ENCODE results near the gene MTMR6.
"Not testable (repeated sequence)": the region's sequence is repeated elsewhere in the genome, so short reads cannot be mapped to it uniquely, and the experiment has no call there.

The MTMR6 gene

GRCh38 chr13:25286969-25287961 is at the start of gene MTMR6:
MTMR6 (minus strand) TSS chr13:25287488; CDS start chr13:25287247, 241 bp downstream.
- peak; percentile 87 for DNase-seq (ENCODE audit: low read depth, low spot score)

- DNase-seq (ENCODE audit: low read depth, low spot score): no peak
Observed at GRCh38 chr13:25335856-25336255, 48.6 kb upstream of the MTMR6 start.

GRCh38 chr13:25330541-25330940 is 43.3 kb upstream of the MTMR6 start:
- no peak for DNase-seq (ENCODE audit: low read depth, low spot score)

- DNase-seq (ENCODE audit: low read depth, low spot score): no peak
Observed at GRCh38 chr13:25329706-25330105, 42.4 kb upstream of the MTMR6 start.

- DNase-seq (ENCODE audit: low read depth, low spot score): no peak
Observed at GRCh38 chr13:25324100-25324499, 36.8 kb upstream of the MTMR6 start.

- no peak for DNase-seq (ENCODE audit: low read depth, low spot score)
Observed at GRCh38 chr13:25319771-25320170, 32.5 kb upstream of the MTMR6 start.

GRCh38 chr13:25318946-25319345 is 31.7 kb upstream of the MTMR6 start:
- not testable (repeated sequence) for DNase-seq (ENCODE audit: low read depth, low spot score)

GRCh38 chr13:25310891-25311290 is 23.6 kb upstream of the MTMR6 start:
- no peak for DNase-seq (ENCODE audit: low read depth, low spot score)

GRCh38 chr13:25306671-25307464 is 19.6 kb upstream of the MTMR6 start:
- DNase-seq (ENCODE audit: low read depth, low spot score): no peak

- DNase-seq (ENCODE audit: low read depth, low spot score): no peak
Observed at GRCh38 chr13:25302121-25302520, 14.8 kb upstream of the MTMR6 start.

- DNase-seq (ENCODE audit: low read depth, low spot score): peak; percentile 85
Observed at GRCh38 chr13:25301347-25302113, 14.2 kb upstream of the MTMR6 start, which contains the start of gene NUP58. NUP58 (plus strand) TSS chr13:25301625; CDS start chr13:25301774, 149 bp downstream.

- DNase-seq (ENCODE audit: low read depth, low spot score): no peak
Observed at GRCh38 chr13:25300861-25301346, 13.6 kb upstream of the MTMR6 start.

GRCh38 chr13:25295701-25296100 is 8.4 kb upstream of the MTMR6 start:
- DNase-seq (ENCODE audit: low read depth, low spot score): no peak

GRCh38 chr13:25295228-25295627 is 7.9 kb upstream of the MTMR6 start:
- DNase-seq (ENCODE audit: low read depth, low spot score): no peak

GRCh38 chr13:25292301-25292700 is 5.0 kb upstream of the MTMR6 start:
- DNase-seq (ENCODE audit: low read depth, low spot score): no peak

- DNase-seq (ENCODE audit: low read depth, low spot score): no peak
Observed at GRCh38 chr13:25291691-25292090, 4.4 kb upstream of the MTMR6 start.

GRCh38 chr13:25288966-25289365 is 1.7 kb upstream of the MTMR6 start:
- no peak for DNase-seq (ENCODE audit: low read depth, low spot score)

- no peak for DNase-seq (ENCODE audit: low read depth, low spot score)
Observed at GRCh38 chr13:25286308-25286968, 850 bp downstream of the MTMR6 start.

GRCh38 chr13:25281935-25282332 is 5.4 kb downstream of the MTMR6 start:
- DNase-seq (ENCODE audit: low read depth, low spot score): no peak

- DNase-seq (ENCODE audit: low read depth, low spot score): no peak
Observed at GRCh38 chr13:25281193-25281934, 5.9 kb downstream of the MTMR6 start.
